Stimulated activated CD8-positive, alpha-beta memory T cell treated with anti-CD3 and anti-CD28 coated beads, Interleukin-7, amount 100 ng/mL, for 48 hours (primary cell): ENCODE measurements around the gene TNFSF13B.
"Not testable (repeated sequence)": the region's sequence is repeated elsewhere in the genome, so short reads cannot be mapped to it uniquely, and the experiment has no call there.

Experiments
- DNase-seq, 2 donors: peaks; one replicate each; pipeline ENCODE4 v3.0.0-alpha.2; 2020; ENCODE audit warnings: low read depth in 1 of 2; ENCODE audit errors: extremely low read depth in 1 of 2

TNFSF13B gene

DNA sequence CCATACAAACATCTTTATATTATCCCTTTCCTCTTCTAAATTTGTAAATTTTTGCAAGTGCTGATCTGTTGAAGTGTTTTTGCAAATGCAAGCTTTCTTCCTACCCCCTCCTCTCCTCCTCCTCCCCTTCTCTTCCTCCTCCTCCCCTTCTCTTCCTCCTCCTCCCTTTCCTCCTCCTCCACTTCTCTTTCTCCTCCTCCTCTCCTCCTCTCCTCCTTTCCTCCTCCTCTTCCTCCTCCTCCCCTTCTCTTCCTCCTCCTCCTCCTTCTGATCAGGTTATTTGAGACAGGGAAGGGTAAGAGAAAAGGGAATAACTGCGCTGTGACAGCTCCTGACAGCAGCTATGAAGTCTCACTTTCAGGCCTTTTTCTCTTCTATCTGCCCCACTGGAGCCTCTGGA, 8.9 kb downstream of the TNFSF13B start:
- DNase-seq: no peak

DNA sequence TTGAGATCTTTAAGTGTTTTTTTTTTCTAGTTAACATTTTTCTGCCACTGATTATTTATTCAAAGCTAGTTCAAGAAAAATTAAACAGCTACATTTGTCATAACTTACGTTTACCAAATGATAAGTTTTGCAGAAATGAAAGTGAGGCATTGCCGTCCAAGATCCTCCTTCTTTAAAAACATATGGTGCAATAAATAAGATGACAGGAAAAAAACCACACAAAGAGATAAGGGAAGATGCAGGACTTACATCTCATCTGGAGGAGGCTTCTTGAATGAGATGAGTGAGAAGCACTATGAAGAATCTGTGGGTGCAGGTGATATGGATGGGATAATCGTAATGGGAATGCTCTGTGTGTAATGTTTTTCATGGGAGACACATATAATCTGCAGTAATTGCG, 12.4 kb downstream of the TNFSF13B start:
- DNase-seq: no peak

DNA sequence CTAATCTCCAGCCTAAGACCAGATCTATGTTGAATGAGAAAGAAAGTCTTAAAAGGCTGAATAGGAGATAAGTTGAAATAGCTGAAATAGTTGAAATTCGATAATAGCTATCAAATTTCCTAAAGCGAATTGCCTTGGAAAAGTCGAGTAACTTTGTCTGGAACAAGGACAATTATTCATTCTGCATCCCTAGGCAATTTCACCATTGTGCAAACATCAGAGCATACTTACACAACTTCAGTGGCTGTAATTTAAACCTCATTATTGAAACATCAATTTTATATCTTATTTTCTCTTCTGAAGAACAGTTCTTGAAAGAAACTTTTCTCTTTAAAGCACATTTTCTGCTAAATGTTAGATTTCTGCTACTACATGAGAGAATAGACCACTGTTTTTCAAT, 13.6 kb downstream of the TNFSF13B start:
- no peak for DNase-seq

DNA sequence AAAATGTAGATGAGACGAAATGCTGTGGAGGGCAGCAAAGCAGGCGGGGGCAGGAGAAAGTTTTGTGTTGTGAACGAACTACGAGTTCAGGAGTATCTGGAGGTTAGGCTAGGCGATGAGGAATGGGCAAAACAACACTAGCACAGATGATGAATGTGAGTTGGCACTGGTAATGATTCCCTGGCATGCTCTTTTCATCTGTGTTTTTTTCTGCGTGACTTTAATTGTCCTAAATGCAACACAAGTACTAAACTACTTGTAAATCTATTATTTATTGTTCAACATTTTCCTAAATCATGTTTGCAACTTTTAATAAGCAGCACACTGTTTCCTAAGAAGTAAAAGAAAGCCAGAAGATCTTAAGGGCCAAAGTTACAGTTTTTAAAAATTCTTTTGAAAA, 19.2 kb downstream of the TNFSF13B start:
- DNase-seq: no peak

DNA sequence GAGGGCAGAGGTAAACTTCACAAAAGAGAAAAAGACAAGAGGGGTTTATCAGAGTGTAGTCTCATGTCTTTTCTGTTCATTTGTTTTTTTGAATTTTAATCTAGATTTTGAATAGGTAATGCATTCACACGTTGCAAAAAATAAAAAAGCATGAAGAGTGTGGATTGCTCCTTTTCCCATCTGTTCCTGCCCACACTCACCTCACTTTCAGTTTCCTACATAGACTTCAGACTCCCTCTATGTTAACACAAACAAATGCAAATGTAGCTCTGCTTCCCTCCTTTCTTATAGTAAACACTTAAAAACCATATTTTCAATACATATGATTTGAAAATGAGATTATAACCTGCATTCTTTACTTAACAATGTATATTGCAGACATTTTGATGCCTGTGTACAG, 20.3 kb downstream of the TNFSF13B start:
- DNase-seq: no peak

DNA sequence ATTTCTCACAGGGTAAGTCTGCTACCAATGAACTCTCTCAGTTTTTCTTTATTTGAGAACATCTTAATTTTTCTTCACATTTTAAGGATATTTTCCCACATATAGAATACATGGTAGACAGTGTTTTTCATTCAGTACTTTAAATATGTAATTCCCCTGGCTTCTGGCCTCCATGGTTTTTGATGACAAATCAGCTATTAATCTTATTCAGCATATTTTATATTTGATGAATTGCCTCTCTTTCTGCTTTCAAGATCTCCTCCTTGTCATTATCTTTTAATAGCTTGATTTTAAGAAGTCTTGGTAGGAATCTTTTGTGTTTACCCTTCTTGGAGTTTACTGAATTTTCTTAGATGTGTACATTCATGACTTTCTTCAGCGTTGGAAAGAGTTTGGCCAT, 27.6 kb downstream of the TNFSF13B start:
- no peak for DNase-seq

DNA sequence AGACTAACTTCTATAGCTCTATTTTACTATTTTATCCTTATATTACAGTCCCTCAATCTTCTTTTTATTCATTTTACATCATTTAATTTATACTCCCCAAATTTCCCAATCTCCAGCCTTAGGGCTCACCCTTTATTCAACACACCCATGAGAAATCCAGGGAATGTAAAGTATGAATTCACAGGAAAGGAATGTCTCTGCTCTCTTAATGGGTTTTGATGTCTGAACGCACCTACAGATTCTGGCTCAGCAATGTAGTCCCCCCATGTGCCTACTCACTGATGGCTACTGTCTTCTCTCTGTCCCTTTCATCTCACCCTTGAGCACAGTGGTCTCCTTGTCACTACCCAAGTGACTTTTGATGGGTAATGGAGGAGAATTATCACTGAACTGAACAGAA, 32.8 kb downstream of the TNFSF13B start:
- DNase-seq: no peak

DNA sequence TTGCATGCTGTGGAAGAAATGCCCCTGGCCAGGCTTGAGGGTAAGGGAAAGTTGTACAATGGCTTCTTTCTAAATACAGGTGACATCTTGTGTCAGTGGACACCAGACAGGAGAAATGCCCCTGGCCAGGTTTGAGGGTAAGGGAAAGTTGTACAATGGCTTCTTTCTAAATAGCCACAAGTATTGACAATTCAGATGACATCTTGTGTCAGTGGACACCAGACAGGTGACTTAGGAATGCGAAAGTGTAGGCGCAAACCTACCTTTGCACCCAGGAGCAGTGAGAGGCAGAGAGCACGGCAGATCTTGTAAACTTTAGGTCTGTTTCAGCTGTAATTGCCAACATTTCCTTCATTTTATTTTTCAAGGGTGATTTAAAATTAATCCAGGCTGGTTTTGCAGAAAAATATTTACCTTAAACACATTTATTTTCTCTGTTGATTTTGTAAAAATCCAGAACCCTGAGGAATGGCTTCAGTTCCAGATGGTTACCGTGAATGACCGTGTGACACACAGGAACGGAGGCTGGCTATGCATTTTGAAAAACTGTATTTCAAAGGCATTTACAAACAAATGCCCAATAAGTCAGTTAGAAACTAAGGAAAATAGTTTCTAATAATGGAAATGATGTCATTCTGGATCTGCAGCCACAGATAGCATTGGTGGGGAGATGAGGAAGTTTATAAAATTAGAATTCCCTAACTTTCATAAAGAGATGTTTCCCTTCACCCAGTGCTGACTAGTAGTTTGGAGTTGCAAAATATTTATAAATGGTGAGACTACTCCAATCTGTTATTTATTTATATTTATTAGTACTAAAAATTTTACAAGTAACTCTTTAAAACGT, 34.9 kb downstream of the TNFSF13B start:
- DNase-seq: no peak

DNA sequence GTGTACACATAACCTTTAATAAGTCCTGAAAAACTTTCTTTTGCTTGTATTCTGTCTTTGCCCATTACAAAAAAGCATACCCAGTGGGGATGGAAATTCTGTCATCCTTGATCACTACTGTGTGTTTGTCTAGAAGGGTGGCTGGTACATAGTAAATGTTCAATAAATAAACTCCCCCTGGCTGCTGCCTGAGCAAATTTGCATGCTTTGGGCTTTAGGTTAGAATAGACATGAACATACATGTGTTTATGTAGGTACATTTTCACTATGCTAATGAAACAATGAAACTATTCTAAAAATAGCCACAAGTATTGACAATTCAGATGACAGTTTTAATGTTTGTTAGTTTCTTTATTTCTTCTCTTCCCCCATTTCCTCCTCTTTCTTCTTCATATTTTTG, 36.1 kb downstream of the TNFSF13B start:
- no peak for DNase-seq

DNA sequence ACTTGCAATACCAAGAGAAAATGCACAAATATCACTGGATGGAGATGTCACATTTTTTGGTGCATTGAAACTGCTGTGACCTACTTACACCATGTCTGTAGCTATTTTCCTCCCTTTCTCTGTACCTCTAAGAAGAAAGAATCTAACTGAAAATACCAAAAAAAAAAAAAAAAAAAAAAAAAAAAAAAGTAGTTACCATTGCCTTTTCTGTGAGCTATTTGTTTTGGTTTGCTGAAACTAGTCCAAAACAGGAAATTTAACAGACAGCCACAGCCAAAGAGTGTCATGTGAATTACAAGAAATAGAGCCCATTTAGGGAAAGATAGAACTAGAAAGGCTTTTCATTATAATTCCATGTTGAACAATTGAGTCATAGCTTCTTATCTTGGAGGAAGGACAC, 37.3 kb downstream of the TNFSF13B start:
- no peak for DNase-seq

DNA sequence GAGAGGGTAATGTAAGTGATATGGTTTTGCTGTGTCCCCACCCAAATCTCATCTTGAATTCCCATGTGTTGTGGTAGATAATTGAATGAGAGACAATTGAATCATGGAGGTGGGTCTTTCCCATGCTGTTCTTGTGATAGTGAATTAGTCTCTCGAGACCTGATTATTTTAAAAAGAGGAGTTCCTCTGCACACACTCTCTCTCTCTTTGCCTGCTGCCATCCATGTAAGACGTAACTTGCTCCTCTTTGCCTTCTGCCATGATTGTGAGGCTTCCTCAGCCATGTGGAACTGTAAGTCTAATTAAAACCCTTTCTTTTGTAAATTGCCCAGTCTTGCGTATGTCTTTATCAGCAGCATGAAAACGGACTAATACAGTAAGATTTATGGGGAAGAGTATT, 42.1 kb downstream of the TNFSF13B start:
- not testable (repeated sequence) for DNase-seq

DNA sequence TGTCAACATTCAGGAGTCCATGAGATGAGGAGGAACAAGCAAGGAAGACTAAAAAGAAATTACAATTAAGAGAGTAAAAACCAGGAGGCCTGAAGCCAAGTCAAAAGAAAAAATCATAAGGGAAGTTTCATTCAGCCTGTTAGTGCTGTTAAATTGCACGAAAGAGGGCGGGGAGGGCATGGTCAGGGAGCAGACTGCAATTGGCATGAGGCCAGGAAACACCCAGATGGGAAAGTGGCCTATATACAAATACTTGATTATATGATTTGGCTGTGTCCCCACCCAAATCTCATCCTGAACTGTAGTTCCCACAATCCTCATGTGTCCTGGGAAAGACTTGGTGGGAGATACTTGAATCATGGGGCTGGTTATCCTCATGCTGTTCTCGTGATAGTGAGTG, 43.9 kb downstream of the TNFSF13B start:
- DNase-seq: no peak

DNA sequence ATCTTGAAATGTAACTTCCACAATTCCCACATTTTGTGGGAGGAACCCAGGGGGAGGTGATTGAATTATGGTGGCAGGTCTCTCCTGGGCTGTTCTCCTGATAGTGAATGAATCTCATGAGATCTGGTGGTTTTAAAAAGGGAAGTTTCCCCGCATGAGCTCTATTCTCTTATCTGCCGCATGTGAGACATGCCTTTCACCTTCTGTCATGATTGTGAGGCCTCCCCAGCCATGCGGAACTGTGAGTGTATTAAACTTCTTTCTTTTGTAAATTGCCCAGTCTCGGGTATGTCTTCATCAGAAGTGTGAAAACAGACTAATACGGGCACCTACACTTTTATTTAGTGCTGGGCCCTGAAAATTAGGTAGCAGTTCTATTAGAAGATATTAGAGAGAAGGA, 45.8 kb downstream of the TNFSF13B start:
- no peak for DNase-seq

DNA sequence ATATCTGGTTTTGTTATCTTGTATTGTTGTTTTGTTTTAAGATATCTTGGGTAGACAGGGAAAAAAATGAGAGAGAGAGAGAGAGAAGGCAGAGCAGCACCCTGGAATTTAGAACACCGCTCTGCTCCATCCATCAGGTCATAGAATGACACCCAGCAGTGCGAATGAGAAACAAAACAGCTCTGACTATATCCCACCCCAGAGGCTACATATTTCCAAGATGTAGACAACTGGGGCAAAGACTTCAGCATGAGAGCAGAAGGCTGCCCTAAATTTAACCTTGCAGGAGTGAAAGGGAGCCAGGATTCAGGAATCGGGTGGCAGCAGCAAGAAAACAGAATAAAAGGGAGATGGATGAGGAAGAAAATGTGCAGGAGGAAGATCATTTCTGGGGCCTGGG, 46.5 kb downstream of the TNFSF13B start:
- no peak for DNase-seq

DNA sequence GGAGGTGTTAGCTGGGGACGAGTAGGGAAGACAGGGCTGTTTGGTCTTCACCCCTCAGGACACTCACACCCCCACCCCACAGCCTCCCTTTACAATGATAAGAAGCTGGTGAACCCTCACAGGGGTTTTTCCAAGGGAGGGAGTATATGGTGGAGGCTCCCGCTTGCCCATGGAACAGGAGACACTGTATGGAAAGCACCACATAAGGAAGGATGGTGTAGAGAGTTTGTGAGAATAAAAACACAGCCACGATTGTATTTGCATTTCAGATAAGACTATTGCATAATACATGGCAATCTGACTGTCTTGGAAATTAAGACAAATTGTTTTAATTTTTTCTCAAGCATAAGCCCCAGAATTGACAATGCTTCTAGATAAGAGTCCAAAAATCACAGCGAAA, 46.9 kb downstream of the TNFSF13B start:
- no peak for DNase-seq

DNA sequence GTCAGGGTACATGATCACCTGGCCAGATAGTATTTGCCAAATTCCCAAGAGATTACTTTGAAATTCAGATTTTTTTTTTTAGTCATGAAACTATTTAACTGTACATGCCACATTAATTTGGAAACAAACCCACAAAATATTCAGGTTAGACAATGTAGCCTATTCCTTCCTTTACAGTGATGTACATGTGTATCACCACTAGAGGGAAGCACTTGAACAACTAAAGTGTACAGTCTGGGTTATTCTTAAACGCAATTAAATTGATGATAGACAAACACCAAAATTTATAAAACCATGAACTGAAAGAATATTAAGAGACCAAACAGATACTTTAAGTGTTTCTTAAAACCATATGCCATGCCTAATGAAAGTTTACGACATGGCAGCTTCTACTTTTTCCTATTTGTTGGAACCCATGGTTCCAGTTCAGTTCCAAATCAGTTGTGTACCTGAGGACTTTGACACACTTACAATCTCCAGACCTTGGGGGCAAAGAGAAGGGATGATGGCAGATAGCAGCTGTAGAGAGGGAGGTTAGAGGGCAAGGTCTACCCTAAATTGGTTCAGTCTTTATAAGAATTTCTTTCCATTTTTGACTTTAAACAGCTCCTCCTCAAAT, 52.8 kb downstream of the TNFSF13B start:
- DNase-seq: no peak

DNA sequence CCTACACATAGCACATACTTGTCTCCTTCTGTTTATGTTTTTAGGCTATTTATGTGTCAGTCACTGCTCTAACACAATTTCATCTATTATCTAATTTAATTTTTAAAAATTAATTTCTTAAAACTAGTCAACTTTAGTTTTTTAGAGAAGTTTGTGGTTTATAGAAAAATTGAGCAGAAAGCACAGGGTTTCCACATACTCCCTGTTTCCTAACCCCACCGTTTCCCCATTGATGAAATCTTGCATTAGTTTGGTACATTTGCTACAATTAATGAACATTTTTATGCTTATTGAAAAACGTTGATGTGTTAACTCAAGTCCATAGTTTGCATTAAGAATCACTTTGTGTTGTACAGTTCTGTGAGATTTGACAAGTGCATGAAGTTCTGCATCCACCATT, 53.5 kb downstream of the TNFSF13B start:
- DNase-seq: no peak

DNA sequence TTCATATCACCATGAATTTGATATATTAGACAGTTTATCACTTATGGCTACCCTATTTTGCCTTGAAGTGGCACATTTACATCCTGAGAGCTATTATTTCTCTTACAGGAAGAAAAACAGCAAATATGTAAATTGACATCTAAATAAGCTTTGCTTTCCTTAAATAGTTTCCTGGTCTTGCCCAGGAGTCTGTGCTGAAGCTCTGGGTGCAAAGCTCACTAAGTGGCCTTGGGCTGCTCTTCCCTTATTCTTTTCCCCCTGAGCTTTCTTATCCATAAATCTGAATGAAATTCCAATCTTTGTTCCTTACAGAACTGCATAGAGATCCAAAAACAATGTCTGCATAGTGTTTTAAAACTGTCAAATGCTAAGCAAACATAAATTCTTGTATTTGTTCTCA, 56.3 kb downstream of the TNFSF13B start:
- DNase-seq: no peak

DNA sequence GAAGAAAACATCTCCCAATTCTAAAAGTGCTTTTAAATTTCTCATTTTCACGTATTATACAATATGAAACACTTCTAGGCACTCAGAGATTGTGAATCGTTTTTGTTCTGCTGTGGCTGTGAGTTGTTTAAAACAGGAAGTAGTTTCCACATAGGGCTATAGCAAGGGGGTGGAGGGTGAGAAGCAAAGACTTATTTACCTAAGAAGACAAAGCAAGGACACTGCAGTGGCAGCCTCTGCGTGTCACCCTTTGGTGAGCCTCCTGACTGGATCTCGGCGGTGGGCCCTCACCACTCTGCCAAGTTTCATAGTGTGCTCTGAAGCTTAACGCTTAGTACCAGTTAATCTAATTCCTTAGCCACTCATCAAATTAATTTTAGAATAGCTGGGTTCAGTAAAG, 56.8 kb downstream of the TNFSF13B start:
- DNase-seq: no peak

DNA sequence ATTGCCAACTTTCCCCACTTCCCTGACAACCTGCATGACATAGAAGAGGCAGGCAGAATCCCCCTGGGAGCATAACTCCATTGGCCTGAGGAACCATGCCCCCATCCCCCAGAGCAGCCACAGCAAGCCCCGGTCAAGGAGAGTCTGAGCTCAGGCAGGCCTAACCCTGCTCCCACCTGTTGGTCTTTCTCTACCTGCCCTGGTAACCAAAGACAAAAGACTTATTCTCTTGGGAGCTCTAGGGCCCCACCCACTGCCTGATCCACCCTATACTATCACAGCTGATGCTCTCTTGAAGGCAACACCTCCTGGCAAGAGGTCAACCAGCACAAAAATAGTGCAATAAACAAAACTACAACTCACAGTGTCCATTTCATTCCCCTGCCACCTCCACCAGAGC, 59.3 kb downstream of the TNFSF13B start:
- no peak for DNase-seq

DNA sequence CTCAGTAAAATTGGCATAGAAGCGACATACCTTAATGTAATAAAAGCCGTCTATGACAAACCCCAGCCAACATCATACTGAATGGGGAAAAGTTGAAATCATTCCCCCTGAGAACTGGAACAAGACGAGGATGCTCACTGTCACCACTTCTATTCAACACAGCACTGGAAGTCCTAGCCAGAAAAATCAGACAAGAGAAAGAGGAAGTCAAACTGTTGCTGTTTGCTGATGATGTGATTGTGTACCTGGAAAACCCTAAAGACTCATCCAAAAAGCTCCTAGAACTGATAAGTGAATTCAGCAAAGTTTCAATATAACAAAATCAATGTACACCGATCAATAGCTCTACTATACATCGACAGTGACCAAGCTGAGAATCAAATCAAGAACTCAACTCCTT, 63.3 kb downstream of the TNFSF13B start:
- DNase-seq: no peak

DNA sequence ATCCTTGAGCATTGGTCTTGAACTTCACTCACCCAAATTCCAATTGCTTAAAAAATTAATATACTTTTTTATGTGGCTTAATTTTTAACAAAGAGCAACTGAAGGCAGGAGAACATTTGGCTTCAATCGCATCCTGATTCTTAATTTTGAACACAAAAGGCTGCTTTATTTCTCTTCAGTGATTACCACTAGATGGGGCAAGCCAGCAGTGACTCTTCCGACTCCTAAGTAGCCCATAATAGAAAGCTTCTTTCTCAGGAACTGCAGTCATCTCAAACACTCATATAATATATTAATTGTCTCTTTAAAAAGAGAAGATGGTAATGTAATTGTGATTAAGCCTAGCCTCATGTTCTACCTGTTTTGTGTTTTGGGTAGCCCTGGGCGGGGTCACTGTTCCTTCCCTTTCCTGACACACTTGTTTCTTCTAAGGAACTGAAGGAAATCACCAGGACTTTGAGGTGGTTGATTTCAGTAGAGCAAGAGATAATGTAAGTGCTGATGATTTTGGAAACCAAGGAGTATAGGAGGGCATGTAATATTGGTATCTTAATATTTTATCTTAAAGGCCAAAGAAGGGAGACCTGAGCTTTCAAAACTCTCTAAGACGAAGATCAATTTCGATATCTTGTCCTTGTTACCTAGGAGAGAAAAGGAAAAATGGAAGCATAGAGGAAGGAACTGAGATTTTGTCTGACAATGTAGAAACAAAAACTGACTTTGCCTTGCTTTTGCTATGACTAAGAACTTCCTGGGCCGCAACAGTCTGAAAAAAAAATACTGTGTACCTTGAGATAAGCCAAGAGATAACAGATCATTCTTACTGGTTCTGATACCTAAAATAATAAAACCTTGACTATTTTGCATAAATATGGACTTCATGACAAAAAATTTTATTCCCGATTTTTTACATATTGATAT, 73.1 kb downstream of the TNFSF13B start:
- no peak for DNase-seq
